Ectodermal cell (in vitro differentiated cells): ENCODE data around the gene ATN1. TPM values are rescaled to one million over a fixed set of nuclear protein-coding genes. Genes with fewer than 3 reads are reported as not detected.
"Not testable (repeated sequence)": the region's sequence is repeated elsewhere in the genome, so short reads cannot be mapped to it uniquely, and the experiment has no call there.

Source experiments
- H3K27ac ChIP-seq: 2 replicates; pipeline ENCODE4 v1.7.0; 2013; ENCODE audit warnings: mild to moderate bottlenecking, low read depth, low read length; ENCODE audit not compliant: insufficient read depth, poor library complexity, severe bottlenecking
- H3K27me3 ChIP-seq: 2 replicates; pipeline ENCODE4 v1.7.0; 2013; ENCODE audit warnings: mild to moderate bottlenecking, low read length; ENCODE audit not compliant: insufficient read depth, control insufficient read depth, poor library complexity, severe bottlenecking
- H3K36me3 ChIP-seq: one replicate; pipeline ENCODE4 v1.7.0; 2013; ENCODE audit warnings: low read length; ENCODE audit not compliant: control insufficient read depth, insufficient read depth
- H3K4me1 ChIP-seq: one replicate; pipeline ENCODE4 v1.7.0; 2013; ENCODE audit warnings: low read length; ENCODE audit not compliant: control insufficient read depth, insufficient read depth
- H3K4me3 ChIP-seq: 2 replicates; pipeline ENCODE4 v1.7.0; 2013; ENCODE audit warnings: low read depth, low read length, control low read depth; ENCODE audit not compliant: insufficient read depth
- H3K9me3 ChIP-seq: 2 replicates; pipeline ENCODE4 v1.7.0; 2013; ENCODE audit warnings: mild to moderate bottlenecking, low read length, moderate library complexity; ENCODE audit not compliant: control insufficient read depth
- WGBS, 2 experiments: methylation state at CpG; one replicate each; pipeline ENCODE4 v1.1.7; 2013; ENCODE audit warnings: missing lambda C conversion rate in 2 of 2; 5-methylcytosine and 5-hydroxymethylcytosine counted together
- polyA plus RNA-seq, 4 experiments: library from polyadenylated mRNA; stranded (reverse); fragments of 50-300 nt; gene quantifications; one replicate each; pipeline ENCODE4 v1.2.3, GENCODE V29; 2013

The ATN1 gene, protein sequence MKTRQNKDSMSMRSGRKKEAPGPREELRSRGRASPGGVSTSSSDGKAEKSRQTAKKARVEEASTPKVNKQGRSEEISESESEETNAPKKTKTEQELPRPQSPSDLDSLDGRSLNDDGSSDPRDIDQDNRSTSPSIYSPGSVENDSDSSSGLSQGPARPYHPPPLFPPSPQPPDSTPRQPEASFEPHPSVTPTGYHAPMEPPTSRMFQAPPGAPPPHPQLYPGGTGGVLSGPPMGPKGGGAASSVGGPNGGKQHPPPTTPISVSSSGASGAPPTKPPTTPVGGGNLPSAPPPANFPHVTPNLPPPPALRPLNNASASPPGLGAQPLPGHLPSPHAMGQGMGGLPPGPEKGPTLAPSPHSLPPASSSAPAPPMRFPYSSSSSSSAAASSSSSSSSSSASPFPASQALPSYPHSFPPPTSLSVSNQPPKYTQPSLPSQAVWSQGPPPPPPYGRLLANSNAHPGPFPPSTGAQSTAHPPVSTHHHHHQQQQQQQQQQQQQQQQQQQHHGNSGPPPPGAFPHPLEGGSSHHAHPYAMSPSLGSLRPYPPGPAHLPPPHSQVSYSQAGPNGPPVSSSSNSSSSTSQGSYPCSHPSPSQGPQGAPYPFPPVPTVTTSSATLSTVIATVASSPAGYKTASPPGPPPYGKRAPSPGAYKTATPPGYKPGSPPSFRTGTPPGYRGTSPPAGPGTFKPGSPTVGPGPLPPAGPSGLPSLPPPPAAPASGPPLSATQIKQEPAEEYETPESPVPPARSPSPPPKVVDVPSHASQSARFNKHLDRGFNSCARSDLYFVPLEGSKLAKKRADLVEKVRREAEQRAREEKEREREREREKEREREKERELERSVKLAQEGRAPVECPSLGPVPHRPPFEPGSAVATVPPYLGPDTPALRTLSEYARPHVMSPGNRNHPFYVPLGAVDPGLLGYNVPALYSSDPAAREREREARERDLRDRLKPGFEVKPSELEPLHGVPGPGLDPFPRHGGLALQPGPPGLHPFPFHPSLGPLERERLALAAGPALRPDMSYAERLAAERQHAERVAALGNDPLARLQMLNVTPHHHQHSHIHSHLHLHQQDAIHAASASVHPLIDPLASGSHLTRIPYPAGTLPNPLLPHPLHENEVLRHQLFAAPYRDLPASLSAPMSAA (N-terminal part only)
- 138 TPM for polyA plus RNA-seq (2013, experiment 1 of 4)
- 139 TPM for polyA plus RNA-seq (2013, experiment 2 of 4)
- polyA plus RNA-seq (2013, experiment 3 of 4): 126 TPM
- 147 TPM for polyA plus RNA-seq (2013, experiment 4 of 4)

DNA sequence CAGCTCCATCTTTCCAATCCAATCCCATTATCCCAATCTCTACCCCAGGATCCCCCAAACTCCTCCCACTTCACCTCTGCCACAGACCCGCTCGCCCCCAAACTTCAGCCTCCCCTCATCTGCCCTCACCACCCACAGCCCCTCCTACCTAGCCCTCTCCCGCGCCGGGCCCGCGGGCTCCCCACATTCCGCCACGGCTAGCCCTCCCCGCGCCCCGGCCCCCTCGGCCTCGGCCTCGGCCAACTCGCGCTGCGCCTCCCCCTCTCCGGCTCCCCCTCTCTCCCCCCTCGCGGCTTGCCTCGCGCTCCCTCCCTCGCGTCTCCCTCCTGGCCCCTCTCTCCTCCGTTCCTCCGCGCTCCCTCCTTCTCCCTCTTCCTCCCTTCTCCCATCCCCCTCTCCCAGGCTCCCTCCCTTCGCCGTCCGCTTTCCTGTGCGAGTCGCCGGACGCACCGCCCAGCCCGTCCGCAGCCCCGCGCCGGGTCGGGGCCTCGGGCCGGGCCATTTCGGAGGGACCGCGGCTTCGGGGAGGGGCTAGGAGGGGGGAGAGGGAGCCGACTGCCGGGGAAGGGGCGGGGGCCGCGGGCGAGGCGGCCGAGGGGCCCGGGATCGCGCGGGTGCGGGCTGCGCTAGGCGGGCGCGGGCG, at the start of gene ATN1:
Gene ATN1 (plus strand): TSS at position 581 of the 643 bp plus-strand sequence. CDS start 6,043 bp downstream, outside the sequence.
- H3K4me3 ChIP-seq: peak within 1 kb of the TSS; percentile 84
- H3K27me3 ChIP-seq: no peaks in the 10 kb centered on the region
- 0% methylated on average over 66 of the region's 66 CpGs for WGBS, 2 experiments
- no peaks in the 10 kb centered on the region for H3K9me3 ChIP-seq
- peaks cover 2% of the 10 kb centered on the region for H3K36me3 ChIP-seq
- peaks cover 36% of the 10 kb centered on the region for H3K4me1 ChIP-seq
- peak within 1 kb of the TSS; percentile 75 for H3K27ac ChIP-seq

GRCh38 chr12:6879824-6880223, 47.9 kb upstream of the ATN1 start:
- H3K36me3 ChIP-seq, H3K27me3 ChIP-seq, H3K4me3 ChIP-seq, H3K27ac ChIP-seq, H3K9me3 ChIP-seq, H3K4me1 ChIP-seq: not testable (repeated sequence)
- WGBS, 2 experiments: 92 to 94% methylated on average over 10 to 11 of the region's 11 CpGs

GRCh38 chr12:6883252-6883651, 44.5 kb upstream of the ATN1 start:
- Histone ChIP-seq H3K27me3 (no peaks in the 10 kb centered on the region), H3K36me3 (no peaks in the 10 kb centered on the region), H3K27ac (no peak overlapping the region), H3K4me3 (no peak overlapping the region), H3K9me3 (no peaks in the 10 kb centered on the region), H3K4me1 (peaks cover 6% of the 10 kb centered on the region)
- WGBS, 2 experiments: 90 to 96% methylated on average over 5 of the region's 5 CpGs

DNA sequence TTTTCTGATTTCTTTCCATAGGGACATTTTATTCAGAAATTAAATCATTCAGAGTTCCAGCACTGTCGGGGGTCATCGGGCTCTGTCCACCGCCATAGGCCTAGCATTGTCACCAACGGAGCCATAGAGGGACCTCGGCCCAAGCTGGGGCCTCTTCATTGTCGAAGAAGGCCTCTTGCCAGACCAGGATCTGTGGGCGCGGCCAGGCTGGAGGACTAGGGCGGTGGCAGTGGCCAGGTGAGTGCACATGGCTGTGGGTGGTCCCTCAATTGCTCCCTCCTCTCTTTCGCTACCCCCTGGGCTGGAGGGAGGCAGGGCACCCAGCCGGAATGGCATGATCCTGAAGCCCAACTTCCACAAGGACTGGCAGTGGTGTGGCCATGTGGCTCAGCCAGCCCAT, 44.1 kb upstream of the ATN1 start:
- Histone ChIP-seq H3K4me3 (no peak overlapping the region), H3K27ac (no peak overlapping the region), H3K9me3 (no peaks in the 10 kb centered on the region), H3K27me3 (no peaks in the 10 kb centered on the region), H3K4me1 (peaks cover 6% of the 10 kb centered on the region), H3K36me3 (no peaks in the 10 kb centered on the region)
- 95 to 97% methylated on average over 11 of the region's 11 CpGs for WGBS, 2 experiments

- Histone ChIP-seq H3K27ac (no peak overlapping the region), H3K4me3 (no peak overlapping the region), H3K9me3 (no peaks in the 10 kb centered on the region), H3K36me3 (no peaks in the 10 kb centered on the region), H3K4me1 (peaks cover 6% of the 10 kb centered on the region), H3K27me3 (no peaks in the 10 kb centered on the region)
- WGBS, 2 experiments: 83 to 86% methylated on average over 22 of the region's 22 CpGs
Observed at GRCh38 chr12:6884539-6884938, 43.2 kb upstream of the ATN1 start.

DNA sequence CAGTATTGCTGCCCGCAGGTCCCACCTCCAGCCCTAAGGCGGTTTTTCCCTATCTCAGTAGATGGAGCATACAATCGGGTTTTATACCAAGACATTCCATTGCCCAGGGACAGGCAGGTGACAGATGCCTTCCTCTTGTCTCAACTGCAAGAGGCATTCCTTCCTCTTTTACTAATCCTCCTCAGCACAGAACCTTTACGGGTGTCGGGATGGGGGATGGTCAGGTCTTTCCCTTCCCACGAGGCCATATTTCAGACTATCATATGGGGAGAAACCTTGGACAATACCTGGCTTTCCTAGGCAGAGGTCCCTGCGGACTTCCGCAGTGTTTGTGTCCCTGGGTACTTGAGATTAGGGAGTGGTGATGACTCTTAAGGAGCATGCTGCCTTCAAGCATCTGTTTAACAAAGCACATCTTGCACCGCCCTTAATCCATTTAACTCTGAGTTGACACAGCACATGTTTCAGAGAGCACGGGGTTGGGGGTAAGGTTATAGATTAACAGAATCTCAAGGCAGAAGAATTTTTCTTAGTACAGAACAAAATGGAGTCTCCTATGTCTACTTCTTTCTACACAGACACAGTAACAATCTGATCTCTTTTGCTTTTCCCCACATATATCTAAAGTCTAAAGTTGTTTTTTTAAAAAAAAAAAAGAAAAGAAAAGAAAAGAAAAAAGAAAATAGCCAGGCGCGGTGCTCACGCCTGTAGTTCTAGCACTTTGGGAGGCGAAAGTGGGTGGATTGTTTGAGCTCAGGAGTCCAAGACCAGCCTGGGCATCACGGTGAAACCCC, 41.4 kb upstream of the ATN1 start:
- H3K27me3 ChIP-seq, H3K27ac ChIP-seq, H3K9me3 ChIP-seq, H3K36me3 ChIP-seq, H3K4me1 ChIP-seq, H3K4me3 ChIP-seq: not testable (repeated sequence)
- 37 to 44% methylated on average over 11 of the region's 15 CpGs for WGBS, 2 experiments

DNA sequence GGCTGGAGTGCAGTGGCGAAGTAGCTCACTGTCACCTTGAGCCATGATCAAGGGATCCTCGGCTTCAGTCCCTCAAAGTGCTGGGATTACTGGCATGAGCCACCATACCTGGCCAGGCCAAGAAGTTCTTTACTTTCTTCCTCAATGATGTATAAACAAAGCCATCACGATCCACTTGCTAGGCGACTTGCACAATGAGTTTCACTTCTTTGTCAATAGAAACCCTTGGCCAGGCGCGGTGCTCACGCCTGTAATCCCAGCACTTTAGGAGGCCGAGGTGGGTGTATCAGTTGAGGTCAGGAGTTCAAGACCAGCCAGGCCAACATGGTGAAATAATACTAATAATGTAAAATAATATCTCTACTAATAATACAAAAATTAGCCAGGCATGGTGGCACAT, 40.3 kb upstream of the ATN1 start:
- H3K27me3 ChIP-seq: no peaks in the 10 kb centered on the region
- H3K27ac ChIP-seq: no peak overlapping the region
- H3K36me3 ChIP-seq: no peaks in the 10 kb centered on the region
- peaks cover 6% of the 10 kb centered on the region for H3K4me1 ChIP-seq
- 88 to 91% methylated on average over 8 of the region's 8 CpGs for WGBS, 2 experiments
- H3K4me3 ChIP-seq: no peak overlapping the region
- no peaks in the 10 kb centered on the region for H3K9me3 ChIP-seq

- no peaks in the 10 kb centered on the region for H3K9me3 ChIP-seq
- H3K4me3 ChIP-seq: no peak overlapping the region
- H3K27me3 ChIP-seq: no peaks in the 10 kb centered on the region
- WGBS, 2 experiments: 86 to 92% methylated on average over 2 of the region's 2 CpGs
- H3K27ac ChIP-seq: no peak overlapping the region
- H3K4me1 ChIP-seq: peaks cover 6% of the 10 kb centered on the region
- H3K36me3 ChIP-seq: no peaks in the 10 kb centered on the region
Observed at GRCh38 chr12:6888360-6888759, 39.4 kb upstream of the ATN1 start.

DNA sequence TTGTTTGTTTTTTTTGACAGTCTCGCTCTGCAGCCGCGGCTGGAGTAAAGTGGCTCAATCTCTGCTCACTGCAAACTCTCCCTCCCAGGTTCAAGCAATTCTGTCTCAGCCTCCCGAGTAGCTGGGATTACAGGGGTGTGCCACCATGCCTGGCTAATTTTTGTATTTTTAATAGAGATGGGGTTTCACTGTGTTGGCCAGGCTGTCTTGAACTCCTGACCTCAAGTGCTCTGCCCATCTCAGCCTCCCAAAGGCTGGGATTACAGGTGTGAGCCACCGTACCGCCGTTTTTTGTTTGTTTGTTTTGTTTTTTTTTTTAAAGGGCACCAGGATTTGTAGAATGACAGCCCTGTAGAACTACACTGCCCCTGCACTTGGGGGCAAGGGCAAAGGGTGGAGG, 39.0 kb upstream of the ATN1 start:
- H3K27me3 ChIP-seq, H3K36me3 ChIP-seq, H3K4me1 ChIP-seq, H3K4me3 ChIP-seq, H3K9me3 ChIP-seq, H3K27ac ChIP-seq: not testable (repeated sequence)
- 86 to 90% methylated on average over 7 of the region's 7 CpGs for WGBS, 2 experiments
